PC-9 (cell line): Measurements from ENCODE around the gene RPS15.

ENCODE experiments used
- CTCF ChIP-seq: fragments of 200-600 bp; sonication (generic); conservative IDR thresholded peaks from 2 replicates; pipeline ENCODE4 v1.6.1; 2017; ENCODE audit warnings: mixed run types, antibody characterized with exemption, mild to moderate bottlenecking, moderate library complexity
- EZH2 ChIP-seq: fragments of 200-600 bp; sonication (generic); IDR thresholded peaks from 2 replicates; pipeline ENCODE4 v1.8.0; 2017; ENCODE audit warnings: antibody characterized with exemption, low read depth

- TF ChIP-seq CTCF: no peak
- no peak for TF ChIP-seq EZH2
These were observed 48.8 kb downstream of the RPS15 start for GRCh38 chr19:1486720-1487575.
